VCaP (cell line): Measurements from ENCODE around the gene TRPM2.

Experiments
- H3K27ac ChIP-seq: fragments of 450-650 bp; 2 replicates; pipeline ENCODE4 v1.5.1; 2017
- TF ChIP-seq, protein P1 (sequence below): fragments of 450-650 bp; conservative IDR thresholded peaks from 2 replicates; pipeline ENCODE4 v1.5.1; 2017; ENCODE audit warnings: mild to moderate bottlenecking, moderate library complexity

The TRPM2 gene

DNA sequence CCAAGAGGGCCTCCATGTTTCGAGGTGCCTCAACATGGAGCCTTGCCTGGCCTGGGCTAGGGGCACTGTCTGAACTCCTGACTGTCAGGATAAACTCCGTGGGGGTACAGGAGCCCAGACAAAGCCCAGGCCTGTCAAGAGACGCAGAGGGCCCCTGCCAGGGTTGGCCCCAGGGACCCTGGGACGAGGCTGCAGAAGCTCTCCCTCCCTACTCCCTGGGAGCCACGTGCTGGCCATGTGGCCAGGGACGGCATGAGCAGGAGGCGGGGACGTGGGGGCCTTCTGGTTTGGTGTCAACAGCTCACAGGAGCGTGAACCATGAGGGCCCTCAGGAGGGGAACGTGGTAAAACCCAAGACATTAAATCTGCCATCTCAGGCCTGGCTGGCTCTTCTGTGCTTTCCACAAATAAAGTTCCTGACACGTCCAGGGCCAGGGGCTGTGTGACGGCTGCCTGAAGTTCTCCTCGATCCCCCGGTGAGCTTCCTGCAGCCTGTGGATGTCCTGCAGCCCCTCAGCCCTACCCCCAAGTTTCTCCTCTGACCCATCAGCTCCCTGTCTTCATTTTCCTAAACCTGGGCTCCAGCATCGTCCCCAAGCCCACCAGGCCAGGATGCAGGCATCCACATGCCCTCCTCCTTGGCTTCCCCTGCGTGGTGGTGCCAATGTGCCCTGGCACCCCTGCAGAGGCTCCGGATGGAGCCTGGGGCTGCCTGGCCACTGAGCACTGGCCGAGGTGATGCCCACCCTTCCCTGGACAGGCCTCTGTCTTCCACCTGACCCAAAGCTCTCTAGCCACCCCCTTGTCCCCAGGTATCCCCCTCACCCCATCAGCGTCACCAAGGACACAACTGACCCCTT is 89.1 kb downstream of the TRPM2 start:
- TF ChIP-seq, protein P1, sequence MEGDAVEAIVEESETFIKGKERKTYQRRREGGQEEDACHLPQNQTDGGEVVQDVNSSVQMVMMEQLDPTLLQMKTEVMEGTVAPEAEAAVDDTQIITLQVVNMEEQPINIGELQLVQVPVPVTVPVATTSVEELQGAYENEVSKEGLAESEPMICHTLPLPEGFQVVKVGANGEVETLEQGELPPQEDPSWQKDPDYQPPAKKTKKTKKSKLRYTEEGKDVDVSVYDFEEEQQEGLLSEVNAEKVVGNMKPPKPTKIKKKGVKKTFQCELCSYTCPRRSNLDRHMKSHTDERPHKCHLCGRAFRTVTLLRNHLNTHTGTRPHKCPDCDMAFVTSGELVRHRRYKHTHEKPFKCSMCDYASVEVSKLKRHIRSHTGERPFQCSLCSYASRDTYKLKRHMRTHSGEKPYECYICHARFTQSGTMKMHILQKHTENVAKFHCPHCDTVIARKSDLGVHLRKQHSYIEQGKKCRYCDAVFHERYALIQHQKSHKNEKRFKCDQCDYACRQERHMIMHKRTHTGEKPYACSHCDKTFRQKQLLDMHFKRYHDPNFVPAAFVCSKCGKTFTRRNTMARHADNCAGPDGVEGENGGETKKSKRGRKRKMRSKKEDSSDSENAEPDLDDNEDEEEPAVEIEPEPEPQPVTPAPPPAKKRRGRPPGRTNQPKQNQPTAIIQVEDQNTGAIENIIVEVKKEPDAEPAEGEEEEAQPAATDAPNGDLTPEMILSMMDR, result no peak
- no peak overlapping the region for H3K27ac ChIP-seq

DNA sequence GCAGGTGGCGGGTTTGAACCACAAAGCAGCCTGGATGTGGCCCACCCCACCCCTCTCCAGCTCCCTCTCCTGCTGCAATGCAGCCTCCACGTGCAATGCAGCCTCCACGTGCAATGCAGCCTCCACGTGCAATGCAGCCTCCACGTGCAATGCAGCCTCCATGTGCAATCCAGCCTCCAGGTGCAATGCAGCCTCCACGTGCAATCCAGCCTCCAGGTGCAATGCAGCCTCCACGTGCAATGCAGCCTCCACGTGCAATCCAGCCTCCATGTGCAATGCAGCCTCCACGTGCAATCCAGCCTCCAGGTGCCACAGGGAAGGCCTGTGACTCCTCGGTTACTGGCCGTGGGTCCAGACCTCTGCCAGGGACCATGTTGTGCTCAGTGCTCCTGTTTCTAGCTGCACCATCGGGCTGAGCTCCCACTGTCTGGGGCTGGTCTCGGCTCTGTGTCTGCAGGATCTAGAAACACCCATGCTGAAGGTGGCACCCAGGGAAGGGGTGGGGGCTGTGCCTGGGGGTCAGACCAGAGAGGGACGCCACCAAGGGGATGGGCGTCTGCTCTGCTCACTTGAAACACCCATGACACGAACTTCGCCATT is 90.0 kb downstream of the TRPM2 start:
- no peak overlapping the region for H3K27ac ChIP-seq
- TF ChIP-seq, protein P1, result no peak

DNA sequence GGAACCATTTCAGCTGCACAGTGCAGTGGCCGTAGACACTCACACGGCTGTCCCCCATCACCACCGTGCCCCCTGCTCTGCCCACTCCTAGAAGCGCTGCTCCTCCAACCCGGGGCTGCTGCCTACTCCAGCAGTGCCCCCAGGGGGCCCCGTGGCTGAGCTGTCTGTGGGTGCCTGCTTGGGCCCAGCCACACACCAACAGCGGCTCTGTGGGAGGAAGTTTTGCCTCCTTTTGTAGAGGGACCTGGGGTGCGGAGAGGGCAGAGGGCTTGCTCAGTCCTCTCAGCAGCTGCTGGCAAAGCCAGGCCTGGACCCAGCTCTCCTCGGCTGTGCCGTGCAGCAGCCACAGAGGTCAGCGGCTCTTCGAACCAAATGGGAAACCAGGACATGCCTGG is 90.5 kb downstream of the TRPM2 start:
- TF ChIP-seq, protein P1, result no peak
- no peak overlapping the region for H3K27ac ChIP-seq

- H3K27ac ChIP-seq, result no peak overlapping the region
- TF ChIP-seq, protein P1, result 0 out of 2 replicates have a peak, but pooled peaks have one; percentile 19
Observed at GRCh38 chr21:44444286-44444931, 91.0 kb downstream of the TRPM2 start.

DNA sequence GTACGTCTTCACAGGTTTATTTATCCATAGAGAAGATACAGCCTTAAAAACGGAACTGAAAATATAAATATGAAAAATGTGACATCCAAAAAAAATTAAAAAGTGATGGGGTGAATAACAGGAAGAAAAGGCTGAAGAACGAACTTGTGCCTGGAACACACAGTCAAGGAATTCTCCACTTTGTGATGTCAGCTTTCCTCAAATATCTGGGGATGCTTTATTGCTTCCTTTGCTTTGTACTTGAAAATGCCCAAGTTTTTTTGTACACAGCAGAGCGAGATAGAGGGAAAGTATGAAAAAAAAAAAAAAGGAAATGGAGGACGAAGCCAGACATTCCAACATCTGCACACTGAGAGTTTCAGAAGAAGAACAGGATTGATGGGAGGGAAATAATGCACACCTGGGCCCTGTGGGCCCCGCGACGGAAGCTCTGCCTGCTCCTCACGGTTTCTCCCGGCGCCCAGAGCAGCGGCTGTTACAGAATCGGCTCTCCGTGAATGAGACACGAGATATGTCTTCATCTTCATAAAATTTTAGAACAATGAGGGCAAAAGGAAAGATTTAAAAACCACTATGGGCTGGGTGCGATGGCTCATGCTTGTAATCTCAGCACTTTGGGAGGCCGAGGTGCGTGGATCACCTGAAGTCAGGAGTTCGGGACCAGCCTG is 91.9 kb downstream of the TRPM2 start:
- TF ChIP-seq, protein P1, result no peak
- H3K27ac ChIP-seq, result no peak overlapping the region

GRCh38 chr21:44448651-44449131 is 95.3 kb downstream of the TRPM2 start:
- TF ChIP-seq, protein P1, result no peak
- H3K27ac ChIP-seq, result no peak overlapping the region
